GM21825 (cell line): ENCODE measurements around the gene OR11H7.
"Not testable (repeated sequence)": the region's sequence is repeated elsewhere in the genome, so short reads cannot be mapped to it uniquely, and the experiment has no call there.

Experiments used
- ATAC-seq: cut with Tn5 transposase; IDR thresholded peaks from one replicate; pipeline ENCODE4 v1.9.1; 2021; ENCODE audit warnings: mild to moderate bottlenecking, moderate library complexity; ENCODE audit not compliant: unreplicated experiment

The OR11H7 gene

GRCh38 chr14:20228681-20229080, at the start of gene OR11H7:
TSS of gene OR11H7 (plus strand) at chr14:20228981.
- no peak for ATAC-seq

- no peak for ATAC-seq
These were observed 49.6 kb upstream of the OR11H7 start for GRCh38 chr14:20179218-20179617.

GRCh38 chr14:20179880-20180279, 48.9 kb upstream of the OR11H7 start:
- no peak for ATAC-seq

GRCh38 chr14:20180486-20180885, 48.3 kb upstream of the OR11H7 start:
- no peak for ATAC-seq

- no peak for ATAC-seq
These were observed 44.6 kb upstream of the OR11H7 start for GRCh38 chr14:20184181-20184580.

GRCh38 chr14:20190596-20190995, 38.2 kb upstream of the OR11H7 start, which contains the start of gene OR11G2:
TSS of gene OR11G2 (plus strand) at chr14:20190896. CDS start at chr14:20197438, 6,542 bp downstream.
- no peak for ATAC-seq

GRCh38 chr14:20191396-20191795, 37.4 kb upstream of the OR11H7 start:
- no peak for ATAC-seq

GRCh38 chr14:20194101-20194500, 34.7 kb upstream of the OR11H7 start:
- ATAC-seq, result no peak

GRCh38 chr14:20195170-20195569, 33.6 kb upstream of the OR11H7 start:
- ATAC-seq, result not testable (repeated sequence)

GRCh38 chr14:20195911-20196310, 32.9 kb upstream of the OR11H7 start:
- ATAC-seq, result no peak

- ATAC-seq, result no peak
These were observed 31.3 kb upstream of the OR11H7 start for GRCh38 chr14:20197459-20197858.

- ATAC-seq, result no peak
These were observed 29.8 kb upstream of the OR11H7 start for GRCh38 chr14:20198991-20199390.

GRCh38 chr14:20204721-20205120, 24.1 kb upstream of the OR11H7 start:
- no peak for ATAC-seq

- no peak for ATAC-seq
These were observed 19.2 kb upstream of the OR11H7 start for GRCh38 chr14:20209595-20209994.

- ATAC-seq, result not testable (repeated sequence)
These were observed 16.4 kb upstream of the OR11H7 start for GRCh38 chr14:20212406-20212805.

GRCh38 chr14:20215196-20215595, 13.6 kb upstream of the OR11H7 start:
- no peak for ATAC-seq

GRCh38 chr14:20219033-20219432, 9.7 kb upstream of the OR11H7 start:
- ATAC-seq, result no peak

GRCh38 chr14:20223410-20223809, 5.4 kb upstream of the OR11H7 start, which contains the start of gene OR11H6:
TSS of gene OR11H6 (plus strand) at chr14:20223710. CDS start at chr14:20223710, 0 bp downstream.
- no peak for ATAC-seq

- ATAC-seq, result not testable (repeated sequence)
These were observed 6.6 kb downstream of the OR11H7 start for GRCh38 chr14:20235415-20235814.

- ATAC-seq, result no peak
These were observed 19.0 kb downstream of the OR11H7 start for GRCh38 chr14:20247646-20248246.

- no peak for ATAC-seq
These were observed 33.9 kb downstream of the OR11H7 start for GRCh38 chr14:20262642-20263128.

- ATAC-seq, result not testable (repeated sequence)
These were observed 35.6 kb downstream of the OR11H7 start for GRCh38 chr14:20264361-20264760.

- no peak for ATAC-seq
These were observed 45.3 kb downstream of the OR11H7 start for GRCh38 chr14:20274062-20274461.
